DMS53 treated with DMSO at 0.1 percent for 48 hours (cell line): ENCODE results near the gene HSD17B12.
A peak's percentile ranks its signal among the peaks of the same experiment; 100 is the strongest.
"Not testable (repeated sequence)": the region's sequence is repeated elsewhere in the genome, so short reads cannot be mapped to it uniquely, and the experiment has no call there.

Experiments
- DNase-seq: peaks from one replicate; lab custom pipeline; 2025; ENCODE audit not compliant: unreplicated experiment; lab: John Stamatoyannopoulos, UW

The HSD17B12 gene

GRCh38 chr11:43680521-43681400 is at the start of gene HSD17B12:
Gene HSD17B12 (plus strand): TSS chr11:43680738. CDS start chr11:43680828, 90 bp downstream.
- DNase-seq: peak; percentile 77

DNA sequence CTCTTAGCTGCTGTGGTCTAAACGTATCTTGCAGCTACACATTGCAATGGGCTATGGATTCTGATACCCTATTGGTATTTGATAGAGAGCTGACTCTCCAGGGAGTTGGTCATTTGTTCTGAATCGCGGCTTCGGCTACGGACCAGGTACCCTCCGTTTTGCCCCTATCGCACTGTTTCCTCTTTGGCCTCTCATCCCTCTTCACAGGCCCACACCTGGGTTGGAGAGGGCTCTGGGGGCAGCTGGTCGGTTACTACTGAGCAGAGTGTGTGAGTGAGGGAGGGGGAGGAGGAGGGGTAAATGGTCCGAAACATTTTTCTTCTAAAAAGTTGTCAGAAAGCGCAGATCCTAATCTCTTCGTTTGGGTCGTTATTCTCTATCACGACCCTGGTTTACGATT is 48.8 kb upstream of the HSD17B12 start:
- DNase-seq: no peak

- no peak for DNase-seq
These were observed 48.4 kb upstream of the HSD17B12 start for GRCh38 chr11:43632181-43632580.

DNA sequence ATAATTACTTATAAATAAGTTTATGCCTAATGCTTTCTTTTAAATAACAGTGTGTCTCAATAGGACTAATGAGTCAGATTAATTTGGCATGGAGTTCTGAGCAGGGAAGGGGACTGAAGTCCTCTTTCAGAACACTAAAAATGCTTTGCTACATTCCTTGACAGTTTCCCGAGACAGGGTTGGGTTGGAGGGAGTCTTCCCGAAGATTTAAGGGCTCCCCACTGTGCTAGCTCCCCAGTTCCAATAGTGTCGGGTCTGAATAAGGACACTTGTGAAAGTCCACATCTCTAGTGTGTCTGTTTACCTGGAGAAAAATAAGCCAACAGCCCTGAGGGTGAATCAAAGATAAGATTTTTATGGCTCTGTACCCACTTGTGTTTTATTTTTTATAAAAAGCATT is 41.8 kb upstream of the HSD17B12 start:
- DNase-seq: no peak

DNA sequence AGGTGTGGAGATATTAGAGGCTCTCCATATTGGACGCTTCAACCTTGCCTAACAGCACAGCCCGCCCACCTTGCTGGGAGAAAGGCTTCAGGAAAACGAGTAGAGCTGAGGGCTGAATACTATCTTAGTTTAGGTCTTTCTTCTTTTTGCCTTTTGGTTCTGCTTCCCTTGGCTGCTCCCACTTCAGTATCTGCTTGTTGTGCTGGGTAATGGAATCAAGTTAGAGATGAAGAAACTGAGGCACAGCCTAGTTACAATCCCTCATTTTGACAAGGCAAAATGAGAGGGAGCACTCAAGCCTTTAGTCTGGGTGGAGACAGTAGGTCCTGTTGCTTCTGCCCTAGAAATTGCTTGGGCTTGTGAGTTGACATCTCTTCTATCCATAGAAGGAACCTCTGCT is 41.3 kb upstream of the HSD17B12 start:
- no peak for DNase-seq

GRCh38 chr11:43639920-43640319 is 40.6 kb upstream of the HSD17B12 start:
- no peak for DNase-seq

DNA sequence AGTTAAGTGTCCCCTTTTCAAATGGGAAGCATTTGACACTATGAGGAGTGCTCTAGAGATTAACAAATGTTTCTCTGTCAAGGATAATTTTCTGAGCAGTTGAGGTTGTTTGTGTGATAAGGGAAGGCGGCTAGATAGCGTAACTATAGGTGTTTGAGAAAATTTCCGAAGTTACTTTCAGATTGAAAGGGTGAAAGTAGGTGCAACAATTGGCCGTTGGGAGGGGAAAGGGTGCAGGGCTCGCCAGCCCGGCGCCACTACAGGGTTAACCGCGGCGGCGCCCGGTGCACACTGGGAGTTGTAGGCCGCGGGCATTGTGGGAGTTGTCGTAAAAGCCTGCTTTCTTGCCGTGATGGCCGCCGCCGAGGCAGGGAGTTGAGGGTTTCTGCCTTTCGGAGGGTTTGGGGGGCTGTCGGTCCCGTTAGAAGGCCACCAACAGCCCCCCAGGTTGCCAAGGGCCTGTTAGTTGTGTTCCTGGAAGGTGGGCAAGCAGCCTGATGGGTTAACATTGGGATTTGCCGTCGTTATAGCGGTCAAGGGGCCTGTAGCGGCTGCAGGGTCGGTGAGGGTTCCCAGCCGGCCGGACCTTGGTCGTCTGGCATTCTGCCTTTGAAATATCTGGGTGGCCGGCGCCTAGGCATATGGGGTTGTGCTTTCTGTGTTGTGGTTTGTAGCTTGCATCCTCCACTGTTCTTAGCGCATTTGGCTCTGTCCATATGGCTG is 36.5 kb upstream of the HSD17B12 start:
- peak; percentile 50 for DNase-seq

- no peak for DNase-seq
These were observed 35.8 kb upstream of the HSD17B12 start for GRCh38 chr11:43644621-43645299.

DNA sequence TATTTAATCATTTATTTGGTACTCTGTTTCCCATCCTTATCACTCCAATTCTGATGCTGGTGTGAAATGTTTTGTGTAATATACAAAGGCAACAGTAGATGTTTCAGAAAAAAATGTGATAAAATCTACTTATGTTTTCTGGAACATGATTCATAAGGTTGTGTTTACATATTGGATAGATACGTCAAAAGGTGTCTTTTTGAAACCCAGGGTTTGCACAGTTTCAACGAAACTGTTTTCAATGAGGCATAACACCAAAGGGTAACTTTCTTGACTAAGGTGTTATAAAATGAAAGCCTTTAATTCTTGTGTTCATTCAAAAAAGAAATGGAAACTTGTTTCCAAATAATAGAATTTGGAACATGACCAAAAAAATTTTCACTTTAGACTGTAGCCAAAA is 33.8 kb upstream of the HSD17B12 start:
- no peak for DNase-seq

DNA sequence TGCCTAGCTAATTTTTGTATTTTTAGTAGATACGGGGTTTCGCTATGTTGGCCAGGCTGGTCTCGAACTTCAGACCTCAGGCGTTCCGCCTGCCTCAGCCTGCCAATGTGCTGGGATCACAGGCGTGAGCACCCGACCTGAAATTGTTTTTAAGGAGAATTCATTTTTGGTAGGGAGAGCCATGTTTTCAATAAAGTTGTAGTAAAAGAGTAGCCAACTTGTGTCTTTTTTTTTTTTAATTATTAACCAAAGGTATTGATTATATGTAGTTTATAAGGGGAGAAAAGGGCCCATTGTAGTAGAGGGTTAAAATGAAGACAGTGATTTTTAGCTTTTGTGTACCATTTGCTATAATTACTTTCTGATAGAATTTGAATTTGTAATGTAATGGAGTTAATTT is 31.6 kb upstream of the HSD17B12 start:
- DNase-seq: no peak

DNA sequence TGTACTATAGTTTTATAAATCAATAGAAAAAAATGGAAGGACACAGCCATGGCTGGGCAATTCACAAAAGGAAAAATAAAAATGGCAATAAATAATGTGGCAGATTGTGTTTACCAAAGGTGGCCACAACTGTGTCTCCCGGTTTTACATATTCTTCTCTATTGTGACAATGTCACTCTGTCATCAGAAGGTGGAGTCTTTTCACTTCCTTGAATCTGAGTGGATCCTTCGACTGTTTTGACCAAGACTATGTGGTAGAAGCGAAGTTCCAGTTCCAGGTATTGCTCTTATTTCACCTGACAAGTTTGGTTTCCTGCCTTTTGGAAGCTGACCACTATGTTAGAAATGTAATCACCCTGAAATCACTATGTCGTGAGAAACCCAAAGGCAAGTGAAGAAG is 31.0 kb upstream of the HSD17B12 start:
- DNase-seq: no peak

DNA sequence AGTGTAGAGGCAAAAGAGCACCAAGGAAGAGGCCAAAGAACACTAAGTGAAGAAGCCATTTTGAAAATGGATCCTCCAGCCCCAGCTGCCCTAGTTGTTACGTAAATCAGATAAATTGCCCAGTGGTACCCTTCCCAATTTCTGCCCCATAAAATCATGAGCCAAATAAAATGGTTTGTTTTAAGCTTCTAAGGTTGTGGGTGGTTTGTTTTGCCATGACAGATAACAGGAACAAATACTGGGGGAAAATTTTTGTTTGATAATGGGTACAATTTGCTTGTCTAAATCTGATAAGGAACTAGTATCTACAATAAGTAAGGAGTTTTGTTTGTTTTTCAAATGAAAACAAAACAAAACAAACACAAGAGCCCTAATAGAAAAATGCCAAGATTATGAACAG is 30.6 kb upstream of the HSD17B12 start:
- no peak for DNase-seq

DNA sequence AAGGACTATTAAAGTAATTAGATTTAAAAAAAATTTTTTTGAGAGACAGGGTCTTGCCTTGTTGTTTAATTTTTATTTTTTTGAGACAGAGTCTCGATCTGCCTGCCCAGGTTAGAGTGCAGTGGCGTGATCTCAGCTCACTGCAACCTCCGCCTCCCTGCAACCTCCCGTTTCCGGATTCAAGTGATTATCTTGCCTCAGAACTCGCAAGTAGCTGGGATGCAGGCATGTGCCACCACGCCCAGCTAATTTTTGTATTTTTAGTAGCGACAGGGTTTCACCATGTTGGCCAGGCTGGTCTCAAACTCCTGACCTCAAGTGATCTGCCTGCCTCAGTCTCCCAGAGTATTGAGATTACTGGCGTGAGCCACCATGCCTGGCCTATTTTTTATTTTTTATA is 17.5 kb upstream of the HSD17B12 start:
- not testable (repeated sequence) for DNase-seq

DNA sequence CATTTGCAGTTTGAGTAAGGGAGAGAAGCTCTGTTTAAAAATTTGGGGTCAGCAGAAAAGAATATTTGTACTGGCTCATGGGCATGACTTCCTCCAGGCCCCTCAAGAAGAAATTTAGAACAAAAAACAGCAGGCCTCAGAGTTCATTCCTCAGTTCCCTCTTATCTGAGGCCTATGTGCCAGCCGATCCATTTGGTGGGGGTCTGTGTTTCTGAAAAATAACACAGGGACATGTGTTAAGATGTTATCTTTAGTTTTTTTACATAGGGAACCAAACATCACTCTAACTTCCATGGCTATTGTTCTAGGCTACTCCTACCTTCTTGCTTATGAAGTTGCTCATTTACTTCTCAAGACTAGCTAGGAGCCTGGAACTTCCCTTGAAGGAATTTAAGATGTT is 16.2 kb upstream of the HSD17B12 start:
- no peak for DNase-seq

DNA sequence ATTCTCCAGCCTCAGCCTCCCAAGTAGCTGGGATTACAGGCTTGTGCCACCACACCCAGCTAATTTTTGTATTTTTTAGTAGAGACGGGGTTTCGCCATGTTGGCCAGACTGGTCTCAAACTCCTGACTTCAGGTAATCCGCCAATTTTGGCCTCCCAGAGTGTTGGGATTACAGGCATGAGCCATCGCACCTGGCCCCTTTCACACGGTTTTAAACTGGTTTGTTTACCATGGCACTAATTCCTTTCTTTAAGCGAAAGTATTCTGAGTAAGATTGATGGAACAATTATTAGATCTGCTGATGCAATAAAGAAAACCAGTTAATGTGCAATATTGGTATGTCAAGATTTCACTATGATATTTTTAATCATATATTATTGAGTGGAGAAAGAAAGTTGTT is 9.3 kb upstream of the HSD17B12 start:
- not testable (repeated sequence) for DNase-seq

DNA sequence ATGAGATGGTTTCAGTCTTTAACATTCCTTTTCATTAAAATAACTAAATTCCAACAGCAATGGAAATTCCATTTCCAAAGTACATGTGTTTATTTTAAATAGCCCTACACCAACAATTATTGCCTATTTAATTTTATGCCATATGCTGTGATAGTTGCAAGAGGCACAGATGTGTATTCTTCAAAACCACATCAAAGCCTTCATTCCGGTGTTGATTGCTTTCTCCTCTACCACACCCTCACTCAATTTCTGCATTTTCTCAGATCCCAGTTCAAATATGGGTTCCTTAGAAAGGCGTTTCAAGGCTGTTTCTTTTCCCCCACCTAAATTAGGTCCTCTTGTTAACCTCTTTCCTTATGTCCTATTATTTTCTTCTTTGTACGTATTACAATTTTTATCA is 6.0 kb upstream of the HSD17B12 start:
- no peak for DNase-seq

- DNase-seq: no peak
These were observed 3.6 kb upstream of the HSD17B12 start for GRCh38 chr11:43676933-43677332.

DNA sequence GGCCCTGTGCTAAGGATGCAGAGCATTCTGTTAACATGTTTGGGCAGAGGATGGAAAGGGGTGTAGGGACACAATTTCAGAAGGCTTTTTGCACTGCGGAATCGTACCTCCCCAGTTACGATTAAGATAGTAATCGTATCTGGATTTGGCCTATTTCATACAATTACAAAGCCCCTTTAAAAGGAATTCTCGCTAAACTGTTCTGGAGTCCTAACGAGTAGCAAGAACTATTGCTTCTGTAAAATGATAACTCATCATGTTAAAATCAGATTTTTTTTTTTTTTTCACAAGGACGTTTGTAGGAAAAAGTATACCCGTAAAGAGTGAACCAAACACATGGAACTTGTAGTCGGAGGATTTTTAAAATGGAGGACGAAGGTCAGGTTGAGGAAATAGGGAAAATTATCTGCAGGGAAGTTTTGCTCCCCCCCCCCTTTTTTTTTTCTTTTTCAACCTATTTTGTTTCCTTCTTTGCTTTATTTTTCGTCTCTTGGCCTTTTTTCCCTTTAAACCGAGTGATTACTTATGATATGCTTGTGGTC is 934 bp downstream of the HSD17B12 start:
- DNase-seq: no peak

DNA sequence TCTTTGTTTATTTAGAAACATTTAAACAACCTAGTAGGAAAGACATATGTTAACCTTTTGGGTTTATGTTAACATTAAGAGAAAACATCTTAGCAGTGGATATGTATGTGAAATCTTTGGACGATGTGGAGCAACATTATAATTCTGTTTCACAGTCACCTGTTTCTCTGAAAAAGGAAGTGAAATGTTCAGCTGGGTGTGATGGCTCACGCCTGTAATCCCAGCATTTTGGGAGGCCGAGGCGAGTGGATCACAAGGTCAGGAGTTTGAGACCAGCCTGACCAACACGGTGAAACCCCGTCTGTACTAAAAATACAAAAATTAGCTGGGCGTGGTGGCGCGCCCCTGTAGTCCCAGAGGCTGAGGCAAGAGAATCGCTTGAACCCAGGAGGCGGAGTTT is 1.5 kb downstream of the HSD17B12 start:
- not testable (repeated sequence) for DNase-seq

DNA sequence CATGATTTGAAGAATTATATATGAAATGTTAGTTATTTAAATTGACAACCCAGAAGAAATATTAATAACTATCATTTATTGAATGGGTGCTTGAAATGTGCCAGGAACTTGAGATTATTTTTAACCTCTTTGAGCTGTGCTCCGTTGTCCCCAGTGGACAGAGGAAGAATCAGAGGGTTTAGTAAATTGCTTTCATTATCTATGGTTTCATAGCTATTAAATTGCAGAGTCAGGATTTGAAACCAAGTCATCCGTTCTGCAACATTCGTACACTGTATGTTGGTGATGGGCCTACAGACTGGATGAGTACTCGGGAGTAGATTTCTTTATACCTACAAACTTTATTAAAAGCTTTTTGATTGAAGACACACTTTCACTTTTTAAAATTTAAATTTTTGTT is 4.9 kb downstream of the HSD17B12 start:
- no peak for DNase-seq

GRCh38 chr11:43686207-43686606 is 5.7 kb downstream of the HSD17B12 start:
- no peak for DNase-seq
